Measurements from ENCODE around the gene THSD7B. TPM values are rescaled to one million over a fixed set of nuclear protein-coding genes. Genes with fewer than 3 reads are reported as not detected.

Gene THSD7B
- polyA plus RNA-seq, 1 donor from 2014 or later = 0.46 TPM

DNA sequence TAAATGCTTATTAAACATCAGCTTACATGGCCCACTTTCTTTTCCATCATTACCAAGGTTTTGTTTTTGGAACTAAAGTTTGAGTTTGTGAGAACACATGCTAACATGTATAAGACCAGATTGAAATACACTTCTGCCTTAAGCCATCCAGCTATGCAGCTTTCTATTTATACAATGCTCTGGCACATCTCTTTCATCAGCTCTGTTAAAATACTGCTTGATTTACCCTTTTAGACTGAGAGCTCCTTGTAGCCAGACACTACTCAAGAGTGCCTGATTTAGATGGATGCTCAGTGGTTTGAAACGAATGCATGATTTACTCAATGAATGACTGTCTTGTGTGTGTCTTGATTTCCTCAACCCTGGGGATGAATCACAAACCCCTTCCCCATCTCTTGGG lies 392.5 kb downstream of the THSD7B start:
- Histone ChIP-seq H4K20me1 (ENCODE audit: insufficient read depth) (no peaks in the 10 kb centered on the region), H3K36me3 (ENCODE audit: insufficient read depth, low read length) (no peaks in the 10 kb centered on the region), H3F3A (ENCODE audit: insufficient read depth, low read length, poor library complexity, severe bottlenecking) (no peaks in the 10 kb centered on the region), H2AFZ (ENCODE audit: low read depth, low read length) (no peak overlapping the region), H3K9me3 (ENCODE audit: low read length) (no peaks in the 10 kb centered on the region), H3K27me3 (ENCODE audit: insufficient read depth, low read depth, low read length) (no peaks in the 10 kb centered on the region), H3K9ac (ENCODE audit: low read length) (no peak overlapping the region), H3K9me2 (ENCODE audit: insufficient read depth, low read length) (no peaks in the 10 kb centered on the region), H3K79me2 (replicated peaks; ENCODE audit: insufficient read depth, low read length) (no peaks in the 10 kb centered on the region), H3K27ac (ENCODE audit: low read length) (no peak overlapping the region), H3K4me3 (ENCODE audit: low read length) (no peak overlapping the region), H3K4me2 (ENCODE audit: low read length) (no peak overlapping the region)
- no peak for TF ChIP-seq EZH2 (IDR thresholded peaks at IDR 0.05; ENCODE audit: borderline replicate concordance, insufficient read depth, low read length, poor library complexity, severe bottlenecking)
- no peak for TF ChIP-seq EP300 (conservative IDR thresholded peaks at IDR 0.05; ENCODE audit: poor library complexity, severe bottlenecking)
- TF ChIP-seq TAF1 (IDR thresholded peaks at IDR 0.05; ENCODE audit: low read depth) = no peak
- no peak for TF ChIP-seq RAD21 (conservative IDR thresholded peaks at IDR 0.05)
- TF ChIP-seq, protein P1, sequence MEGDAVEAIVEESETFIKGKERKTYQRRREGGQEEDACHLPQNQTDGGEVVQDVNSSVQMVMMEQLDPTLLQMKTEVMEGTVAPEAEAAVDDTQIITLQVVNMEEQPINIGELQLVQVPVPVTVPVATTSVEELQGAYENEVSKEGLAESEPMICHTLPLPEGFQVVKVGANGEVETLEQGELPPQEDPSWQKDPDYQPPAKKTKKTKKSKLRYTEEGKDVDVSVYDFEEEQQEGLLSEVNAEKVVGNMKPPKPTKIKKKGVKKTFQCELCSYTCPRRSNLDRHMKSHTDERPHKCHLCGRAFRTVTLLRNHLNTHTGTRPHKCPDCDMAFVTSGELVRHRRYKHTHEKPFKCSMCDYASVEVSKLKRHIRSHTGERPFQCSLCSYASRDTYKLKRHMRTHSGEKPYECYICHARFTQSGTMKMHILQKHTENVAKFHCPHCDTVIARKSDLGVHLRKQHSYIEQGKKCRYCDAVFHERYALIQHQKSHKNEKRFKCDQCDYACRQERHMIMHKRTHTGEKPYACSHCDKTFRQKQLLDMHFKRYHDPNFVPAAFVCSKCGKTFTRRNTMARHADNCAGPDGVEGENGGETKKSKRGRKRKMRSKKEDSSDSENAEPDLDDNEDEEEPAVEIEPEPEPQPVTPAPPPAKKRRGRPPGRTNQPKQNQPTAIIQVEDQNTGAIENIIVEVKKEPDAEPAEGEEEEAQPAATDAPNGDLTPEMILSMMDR (IDR thresholded peaks at IDR 0.05; ENCODE audit: poor library complexity, severe bottlenecking) = no peak
- TF ChIP-seq, protein P2, sequence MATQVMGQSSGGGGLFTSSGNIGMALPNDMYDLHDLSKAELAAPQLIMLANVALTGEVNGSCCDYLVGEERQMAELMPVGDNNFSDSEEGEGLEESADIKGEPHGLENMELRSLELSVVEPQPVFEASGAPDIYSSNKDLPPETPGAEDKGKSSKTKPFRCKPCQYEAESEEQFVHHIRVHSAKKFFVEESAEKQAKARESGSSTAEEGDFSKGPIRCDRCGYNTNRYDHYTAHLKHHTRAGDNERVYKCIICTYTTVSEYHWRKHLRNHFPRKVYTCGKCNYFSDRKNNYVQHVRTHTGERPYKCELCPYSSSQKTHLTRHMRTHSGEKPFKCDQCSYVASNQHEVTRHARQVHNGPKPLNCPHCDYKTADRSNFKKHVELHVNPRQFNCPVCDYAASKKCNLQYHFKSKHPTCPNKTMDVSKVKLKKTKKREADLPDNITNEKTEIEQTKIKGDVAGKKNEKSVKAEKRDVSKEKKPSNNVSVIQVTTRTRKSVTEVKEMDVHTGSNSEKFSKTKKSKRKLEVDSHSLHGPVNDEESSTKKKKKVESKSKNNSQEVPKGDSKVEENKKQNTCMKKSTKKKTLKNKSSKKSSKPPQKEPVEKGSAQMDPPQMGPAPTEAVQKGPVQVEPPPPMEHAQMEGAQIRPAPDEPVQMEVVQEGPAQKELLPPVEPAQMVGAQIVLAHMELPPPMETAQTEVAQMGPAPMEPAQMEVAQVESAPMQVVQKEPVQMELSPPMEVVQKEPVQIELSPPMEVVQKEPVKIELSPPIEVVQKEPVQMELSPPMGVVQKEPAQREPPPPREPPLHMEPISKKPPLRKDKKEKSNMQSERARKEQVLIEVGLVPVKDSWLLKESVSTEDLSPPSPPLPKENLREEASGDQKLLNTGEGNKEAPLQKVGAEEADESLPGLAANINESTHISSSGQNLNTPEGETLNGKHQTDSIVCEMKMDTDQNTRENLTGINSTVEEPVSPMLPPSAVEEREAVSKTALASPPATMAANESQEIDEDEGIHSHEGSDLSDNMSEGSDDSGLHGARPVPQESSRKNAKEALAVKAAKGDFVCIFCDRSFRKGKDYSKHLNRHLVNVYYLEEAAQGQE (IDR thresholded peaks at IDR 0.05; ENCODE audit: borderline replicate concordance) = no peak
- TF ChIP-seq SMC3 (conservative IDR thresholded peaks at IDR 0.05; ENCODE audit: poor library complexity) = no peak
- no peak for TF ChIP-seq POLR2AphosphoS5 (IDR thresholded peaks at IDR 0.05)
- no peak for TF ChIP-seq MXI1 (conservative IDR thresholded peaks at IDR 0.05; ENCODE audit: poor library complexity, severe bottlenecking)

DNA sequence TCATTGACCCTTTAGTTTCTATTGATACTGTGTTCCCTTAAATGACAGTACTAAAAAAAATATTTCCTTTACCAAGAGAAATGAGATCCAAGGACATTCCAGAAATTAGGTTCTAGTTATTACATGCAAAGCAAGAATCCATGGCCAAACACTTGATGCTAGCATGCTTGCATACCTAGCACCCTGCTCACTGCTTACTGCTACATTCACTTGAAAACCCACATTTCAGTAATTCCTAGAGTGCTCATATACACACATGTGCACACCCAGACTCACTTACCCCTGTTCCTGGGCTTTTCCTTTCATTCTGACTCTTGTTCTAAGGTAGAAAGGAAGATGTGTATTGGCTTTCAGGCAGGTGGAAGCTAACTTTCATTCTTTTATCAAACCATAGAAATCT lies 395.9 kb downstream of the THSD7B start:
- Histone ChIP-seq H3K27me3 (ENCODE audit: insufficient read depth, low read depth, low read length) (no peaks in the 10 kb centered on the region), H3K36me3 (ENCODE audit: insufficient read depth, low read length) (no peaks in the 10 kb centered on the region), H2AFZ (ENCODE audit: low read depth, low read length) (no peak overlapping the region), H3K79me2 (replicated peaks; ENCODE audit: insufficient read depth, low read length) (no peaks in the 10 kb centered on the region), H3F3A (ENCODE audit: insufficient read depth, low read length, poor library complexity, severe bottlenecking) (no peaks in the 10 kb centered on the region), H4K20me1 (ENCODE audit: insufficient read depth) (no peaks in the 10 kb centered on the region), H3K9me3 (ENCODE audit: low read length) (no peaks in the 10 kb centered on the region), H3K9me2 (ENCODE audit: insufficient read depth, low read length) (no peaks in the 10 kb centered on the region), H3K9ac (ENCODE audit: low read length) (no peak overlapping the region), H3K27ac (ENCODE audit: low read length) (no peak overlapping the region), H3K4me2 (ENCODE audit: low read length) (no peak overlapping the region), H3K4me3 (ENCODE audit: low read length) (no peak overlapping the region)
- no peak for TF ChIP-seq EP300 (conservative IDR thresholded peaks at IDR 0.05; ENCODE audit: poor library complexity, severe bottlenecking)
- no peak for TF ChIP-seq EZH2 (IDR thresholded peaks at IDR 0.05; ENCODE audit: borderline replicate concordance, insufficient read depth, low read length, poor library complexity, severe bottlenecking)
- no peak for TF ChIP-seq SMC3 (conservative IDR thresholded peaks at IDR 0.05; ENCODE audit: poor library complexity)
- TF ChIP-seq, protein P2 (IDR thresholded peaks at IDR 0.05; ENCODE audit: borderline replicate concordance) = no peak
- TF ChIP-seq RAD21 (conservative IDR thresholded peaks at IDR 0.05) = no peak
- TF ChIP-seq, protein P1 (IDR thresholded peaks at IDR 0.05; ENCODE audit: poor library complexity, severe bottlenecking) = no peak
- TF ChIP-seq POLR2AphosphoS5 (IDR thresholded peaks at IDR 0.05) = no peak
- no peak for TF ChIP-seq MXI1 (conservative IDR thresholded peaks at IDR 0.05; ENCODE audit: poor library complexity, severe bottlenecking)
- no peak for TF ChIP-seq TAF1 (IDR thresholded peaks at IDR 0.05; ENCODE audit: low read depth)
